Measurements from ENCODE around the gene ARID1B.

GRCh38 chr6:156741287-156742073 is 35.7 kb upstream of the ARID1B start:
- no peak for TF ChIP-seq RAD21 (CRISPR knock-in tag; conservative IDR thresholded peaks at IDR 0.05 in 1 of 2, IDR thresholded peaks at IDR 0.05 in 1 of 2)
- TF ChIP-seq GATA2 (CRISPR knock-in tag; IDR thresholded peaks at IDR 0.05), result no peak
- no peak for TF ChIP-seq ESRRA (IDR thresholded peaks at IDR 0.05; ENCODE audit: borderline replicate concordance, low read depth)
- no peak for TF ChIP-seq ZNF764 (CRISPR knock-in tag; IDR thresholded peaks at IDR 0.05; ENCODE audit: low read depth)
